Stimulated activated CD4-positive, alpha-beta T cell treated with anti-CD3 and anti-CD28 coated beads, Interleukin-2, amount 100 ng/mL, for 24 hours (primary cell): ENCODE data around the gene SORT1.
"Not testable (repeated sequence)": the region's sequence is repeated elsewhere in the genome, so short reads cannot be mapped to it uniquely, and the experiment has no call there.

Experiments used
- DNase-seq, 2 donors: peaks; one replicate each; pipeline ENCODE4 v3.0.0-alpha.2; 2020

The SORT1 gene

DNA sequence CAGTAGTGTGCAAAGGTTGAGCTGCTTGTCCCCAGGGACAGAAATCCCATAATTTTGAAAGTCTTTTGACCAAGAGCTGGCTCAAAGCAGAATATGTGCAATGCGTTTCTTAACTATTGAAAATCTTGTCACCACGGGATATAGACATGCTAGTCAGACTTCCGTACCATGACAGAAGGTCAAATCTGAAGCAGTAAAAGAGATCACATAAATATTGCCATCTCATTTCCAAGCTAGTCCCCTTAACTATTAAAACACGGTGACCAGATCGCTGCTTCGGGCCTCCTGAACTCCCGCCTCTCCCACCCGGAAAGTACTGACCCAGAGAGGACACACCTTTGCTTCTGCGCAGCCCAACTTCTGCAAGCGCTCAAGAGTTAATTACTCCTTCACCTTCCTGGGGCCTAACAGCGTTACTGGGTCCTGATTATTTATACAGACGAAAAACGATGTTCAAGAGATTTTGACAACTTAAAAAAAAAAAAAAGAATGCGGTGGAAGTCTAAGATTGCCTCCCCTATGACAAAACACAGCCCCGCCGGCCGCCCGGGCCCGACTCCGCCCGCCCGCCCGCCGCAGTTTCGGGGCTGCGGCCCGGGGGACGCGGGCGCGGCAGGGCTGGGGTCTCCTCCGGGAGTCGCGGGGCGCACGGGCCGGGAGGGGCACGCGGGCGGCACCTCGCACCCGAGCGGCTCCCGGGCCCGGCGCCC lies 692 bp downstream of the SORT1 start:
- peak in 1 of 2 donors; percentile 5 for DNase-seq

DNA sequence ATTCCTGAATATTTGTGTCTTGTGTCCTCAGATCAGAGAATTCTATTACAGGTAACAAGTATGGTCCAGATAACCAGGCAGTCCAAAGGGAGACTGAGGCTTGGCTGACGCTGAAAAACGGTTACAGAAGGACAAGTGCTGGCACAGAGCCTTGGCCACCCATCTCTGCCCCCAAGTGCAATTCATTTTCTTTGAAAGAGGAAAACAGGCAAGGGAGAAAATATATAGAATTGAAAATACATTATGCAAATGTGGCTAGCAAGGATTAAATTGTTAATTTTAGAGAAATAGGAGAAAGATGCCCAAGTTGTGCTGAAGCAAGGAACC lies 1.2 kb downstream of the SORT1 start:
- DNase-seq = no peak

- DNase-seq = no peak
Measured at GRCh38 chr1:109395602-109396512, 1.9 kb downstream of the SORT1 start.

DNA sequence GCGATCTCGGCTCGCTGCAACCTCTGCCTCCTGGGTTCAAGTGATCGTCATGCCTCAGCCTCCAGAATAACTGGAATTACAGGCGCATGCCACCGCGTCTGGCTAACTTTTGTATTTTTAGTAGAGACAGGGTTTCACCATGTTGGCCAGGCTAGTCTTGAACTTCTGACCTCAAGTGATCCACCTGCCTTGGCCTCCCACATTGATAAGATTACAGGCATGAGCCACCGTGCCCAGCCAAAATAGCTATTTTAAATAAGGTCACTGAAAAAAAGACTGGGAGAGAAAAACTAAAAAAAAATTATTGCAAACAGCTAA lies 2.5 kb downstream of the SORT1 start:
- not testable (repeated sequence) for DNase-seq

GRCh38 chr1:109394591-109395281 lies 3.0 kb downstream of the SORT1 start:
- no peak for DNase-seq

- DNase-seq = no peak
Measured at GRCh38 chr1:109393617-109394233, 4.0 kb downstream of the SORT1 start.

DNA sequence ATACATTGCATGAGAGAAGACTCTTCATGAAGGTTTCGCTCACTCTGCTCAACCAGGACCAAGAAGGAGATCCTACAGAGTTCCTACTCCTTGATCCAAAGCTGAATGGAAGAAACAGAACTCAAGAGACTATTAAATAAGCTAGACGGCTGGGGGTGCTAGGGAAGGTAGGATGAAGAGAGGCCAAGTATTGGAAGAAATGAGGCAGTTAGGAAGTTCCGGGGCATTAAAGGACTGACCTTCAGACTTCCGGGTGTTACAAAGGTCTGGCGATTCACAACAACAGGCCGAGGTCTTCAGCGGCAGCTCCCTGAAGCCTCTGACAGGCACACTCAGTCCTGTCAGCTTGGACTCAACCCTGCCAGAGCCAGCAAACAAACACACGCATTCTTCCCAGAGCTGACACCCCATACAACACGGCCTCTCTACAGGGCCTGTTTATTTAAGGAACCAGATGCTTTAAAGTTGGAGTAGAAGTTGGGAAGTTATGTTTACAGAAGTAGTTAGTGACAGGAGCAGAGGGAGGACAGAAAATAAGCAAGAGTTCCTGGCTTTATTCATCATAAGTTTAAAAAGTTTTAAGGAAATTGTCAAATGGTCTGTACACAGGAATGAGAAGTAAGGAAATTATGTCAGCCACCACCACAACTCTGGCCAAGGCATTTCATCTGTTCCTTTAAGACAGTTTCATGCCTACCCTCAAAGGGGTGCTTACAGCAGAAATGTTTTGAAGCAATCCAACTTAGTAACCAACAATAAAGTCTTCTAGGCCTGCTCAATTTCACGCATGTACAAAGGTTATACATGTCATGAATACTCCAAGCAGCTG lies 4.7 kb downstream of the SORT1 start:
- no peak for DNase-seq

DNA sequence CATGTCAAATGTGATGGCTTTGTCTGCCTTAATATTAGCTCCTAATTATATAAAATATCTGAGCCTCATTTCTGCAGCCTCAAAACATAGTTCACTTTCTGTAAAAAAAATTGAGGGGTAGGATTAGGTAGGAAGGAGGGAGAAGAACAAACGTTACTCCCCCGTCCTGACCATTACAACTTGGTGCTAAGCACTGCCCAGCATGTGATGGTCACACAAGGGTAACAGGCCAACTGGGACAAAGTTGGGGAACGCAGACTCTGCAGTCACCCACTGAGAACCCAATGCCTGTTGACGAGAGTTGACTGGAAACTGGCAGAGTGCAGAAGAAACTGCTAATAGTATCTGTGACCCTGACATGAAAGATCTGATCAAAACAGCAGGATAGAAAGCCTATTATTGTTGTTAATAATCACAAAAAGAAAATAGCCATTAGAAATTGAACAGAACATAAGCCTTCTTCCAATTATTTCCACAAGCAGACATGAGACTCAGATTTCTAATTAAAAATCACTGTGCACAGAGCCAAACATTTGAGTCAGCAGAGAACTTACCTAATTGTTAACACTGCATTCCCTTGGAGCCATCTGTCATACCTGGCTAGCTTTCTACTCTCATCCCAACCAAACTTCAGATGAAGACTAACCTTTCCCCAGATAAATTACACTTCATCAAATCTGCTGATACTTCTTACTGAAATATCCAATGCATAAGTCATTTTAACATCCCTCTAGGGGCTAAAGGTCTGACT lies 5.5 kb downstream of the SORT1 start:
- DNase-seq = no peak

DNA sequence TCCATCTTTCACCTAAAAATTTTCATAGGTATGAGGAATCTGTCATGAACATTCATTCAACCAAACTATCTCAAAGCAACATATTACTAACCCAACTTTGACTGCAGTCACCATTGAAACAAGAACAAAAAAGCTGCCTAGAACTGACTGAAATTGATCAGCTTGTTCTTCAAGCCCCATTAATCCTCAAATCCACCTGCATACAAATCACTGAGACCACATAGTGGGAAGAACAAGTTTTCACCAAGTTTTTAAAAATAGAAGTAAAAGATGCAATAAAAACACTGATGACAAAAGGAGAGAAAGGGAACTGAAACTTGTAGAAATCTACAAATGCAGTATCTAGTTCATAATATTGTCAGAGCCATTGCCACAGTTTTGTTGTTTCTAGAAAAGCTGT lies 6.1 kb downstream of the SORT1 start:
- DNase-seq = no peak

GRCh38 chr1:109391157-109391556 lies 6.6 kb downstream of the SORT1 start:
- no peak for DNase-seq

DNA sequence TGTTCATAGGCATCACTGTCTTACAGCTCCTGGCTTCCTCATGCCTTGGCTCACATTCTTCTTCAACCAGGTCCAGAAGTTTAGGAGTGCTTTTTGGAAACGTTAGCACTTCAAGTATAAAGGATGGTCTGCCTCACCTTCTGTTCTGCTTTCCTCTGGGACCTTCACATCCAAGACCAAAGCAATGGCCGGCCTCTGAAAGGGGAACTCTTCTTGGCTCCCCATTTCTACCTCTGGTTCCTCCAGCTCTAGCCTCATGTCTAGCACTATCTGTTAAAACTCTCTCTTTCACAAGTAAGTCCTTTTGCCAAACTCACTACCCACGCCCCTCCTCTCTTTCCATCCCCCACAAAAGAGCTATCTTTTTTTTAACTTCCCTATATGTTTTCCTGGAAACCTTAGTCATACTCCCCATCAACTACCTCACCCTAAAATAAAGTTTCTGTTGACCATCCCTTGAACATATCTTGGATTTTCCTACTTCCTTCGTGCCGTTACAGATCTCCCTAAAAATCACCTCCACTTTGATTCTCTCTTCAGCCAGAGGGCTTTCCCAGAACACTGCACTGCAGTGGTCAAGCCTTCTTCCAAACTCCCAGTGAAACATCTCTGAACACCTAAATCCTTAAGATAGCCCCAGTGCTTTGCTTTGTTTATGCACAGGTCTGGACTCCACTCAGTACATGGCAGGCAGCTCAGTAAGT lies 7.9 kb downstream of the SORT1 start:
- no peak for DNase-seq

- DNase-seq = no peak
Measured at GRCh38 chr1:109388884-109389637, 8.7 kb downstream of the SORT1 start.

DNA sequence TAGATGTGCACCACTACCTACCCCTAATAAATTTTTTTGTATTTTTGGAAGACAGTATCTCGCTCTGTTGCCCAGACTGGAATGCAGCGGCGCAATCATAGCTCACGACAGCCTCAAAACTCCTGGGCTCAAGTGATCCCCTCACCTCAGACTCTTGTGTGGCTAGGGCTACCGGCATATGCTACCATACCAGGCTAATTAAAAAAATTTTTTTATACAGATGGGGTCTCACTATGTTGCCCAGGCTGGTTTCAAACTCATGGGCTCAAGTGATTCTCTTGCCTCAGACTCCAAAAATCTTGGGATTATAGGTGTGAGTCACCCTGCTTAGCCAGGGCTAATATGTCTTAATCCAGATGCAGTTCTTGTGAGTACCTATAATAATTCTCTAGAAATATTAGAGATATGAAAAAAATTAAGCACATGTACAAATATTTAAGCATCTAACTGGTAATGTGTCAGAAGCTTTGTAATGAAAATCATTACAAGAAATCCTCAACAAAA lies 9.5 kb downstream of the SORT1 start:
- no peak for DNase-seq

DNA sequence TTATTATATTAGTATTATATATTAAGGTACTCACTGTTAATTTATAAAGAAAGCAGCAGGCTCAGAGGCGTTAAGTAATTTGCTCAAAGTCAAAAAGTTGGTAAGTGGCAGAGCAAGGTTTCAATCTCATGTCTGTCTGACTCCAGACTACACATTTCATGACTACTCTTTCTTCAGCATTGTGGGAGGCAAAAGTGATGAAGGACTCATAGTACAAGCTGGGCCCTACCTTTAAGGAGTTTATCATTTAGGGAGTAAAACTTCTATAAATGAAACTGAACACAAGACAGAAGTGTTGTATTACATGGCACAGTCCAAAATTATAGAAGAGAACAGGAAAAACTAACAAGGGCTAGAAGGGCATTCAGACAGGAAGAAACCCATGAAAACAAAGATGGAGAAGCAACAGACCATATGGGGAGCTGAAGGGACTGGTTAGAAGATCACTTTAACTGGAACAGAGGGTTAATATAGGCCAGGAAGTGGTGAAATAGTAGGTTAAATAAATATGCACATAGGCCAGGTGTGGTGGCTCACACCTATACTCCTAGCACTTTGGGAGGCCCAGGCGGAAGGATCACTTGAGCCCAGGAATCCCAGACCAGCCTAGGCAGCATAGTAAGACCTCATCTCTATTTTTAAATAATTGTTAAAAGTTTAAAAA lies 11.5 kb downstream of the SORT1 start:
- DNase-seq = no peak

GRCh38 chr1:109385417-109385816 lies 12.3 kb downstream of the SORT1 start:
- no peak for DNase-seq

DNA sequence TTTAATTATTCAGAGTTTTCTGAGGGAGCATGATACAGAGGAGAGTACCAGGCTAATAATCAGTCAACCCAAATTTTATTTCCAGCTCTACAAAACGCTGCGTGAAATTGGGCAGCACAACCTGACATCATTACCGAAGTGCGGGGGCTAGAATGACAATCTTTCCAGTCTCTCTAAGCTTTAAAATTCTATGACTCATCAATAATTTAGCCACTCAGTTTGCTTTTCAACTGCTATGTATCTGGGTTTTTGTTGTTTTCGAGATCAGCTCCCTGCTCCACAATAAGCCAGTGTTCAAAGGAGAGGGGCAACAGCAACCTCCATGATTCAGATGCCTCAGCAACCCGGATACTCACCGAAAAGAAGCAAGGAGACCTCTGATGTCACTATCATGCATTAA lies 13.9 kb downstream of the SORT1 start:
- no peak for DNase-seq

- DNase-seq = no peak
Measured at GRCh38 chr1:109383087-109383779, 14.5 kb downstream of the SORT1 start.

DNA sequence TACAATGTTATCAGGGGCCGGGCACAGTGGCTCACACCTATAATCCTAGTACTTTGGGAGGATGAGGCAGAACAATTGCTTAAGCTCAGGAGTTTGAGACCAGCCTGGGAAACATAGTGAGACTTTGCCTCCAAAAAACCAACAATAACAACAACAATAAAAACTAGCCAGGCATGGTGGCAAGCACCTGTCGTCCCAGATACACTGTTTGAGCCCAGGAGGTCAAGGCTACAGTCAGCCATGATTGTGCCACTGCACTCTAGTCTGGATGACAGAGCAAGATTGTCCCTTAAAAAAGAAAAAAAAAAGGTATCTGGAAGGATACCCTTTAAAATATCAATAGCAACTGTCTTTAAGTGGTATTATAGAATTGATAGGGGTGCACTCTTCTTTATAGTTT lies 16.1 kb downstream of the SORT1 start:
- no peak for DNase-seq

GRCh38 chr1:109379907-109380306 lies 17.8 kb downstream of the SORT1 start:
- no peak for DNase-seq
